Neural progenitor cell (in vitro differentiated cells): ENCODE data around the gene AK4. TPM values are rescaled to one million over a fixed set of nuclear protein-coding genes. Genes with fewer than 3 reads are reported as not detected.
A peak's percentile ranks its signal among the peaks of the same experiment; 100 is the strongest.

Experiments
- DNase-seq: peaks from one replicate; pipeline ENCODE4 v3.0.0-alpha.2; 2016; ENCODE audit warnings: low spot score
- H2AFZ ChIP-seq: fragments of 200-600 bp; sonication (generic); replicated peaks from 2 replicates; pipeline ENCODE4 v1.6.1; 2016; ENCODE audit warnings: antibody characterized with exemption
- H3F3A ChIP-seq: fragments of 200-600 bp; sonication (generic); 2 replicates; pipeline ENCODE4 v1.6.1; 2016; ENCODE audit warnings: antibody characterized with exemption, low read depth
- H3K27ac ChIP-seq: fragments of 200-600 bp; sonication (generic); 2 replicates; pipeline ENCODE4 v1.5.1; 2016; ENCODE audit warnings: mild to moderate bottlenecking
- H3K27me3 ChIP-seq: fragments of 200-600 bp; sonication (generic); 2 replicates; pipeline ENCODE4 v1.6.1; 2016; ENCODE audit warnings: mild to moderate bottlenecking, moderate library complexity
- H3K36me3 ChIP-seq: fragments of 200-600 bp; sonication (generic); 2 replicates; pipeline ENCODE4 v1.5.1; 2016
- H3K4me1 ChIP-seq: fragments of 200-600 bp; sonication (generic); 2 replicates; pipeline ENCODE4 v1.6.1; 2016; ENCODE audit warnings: mixed run types
- H3K4me2 ChIP-seq: fragments of 200-600 bp; sonication (generic); 2 replicates; pipeline ENCODE4 v1.6.1; 2016
- H3K4me3 ChIP-seq: fragments of 200-600 bp; sonication (generic); 2 replicates; pipeline ENCODE4 v1.5.1; 2016
- H3K79me2 ChIP-seq: fragments of 200-600 bp; sonication (generic); 2 replicates; pipeline ENCODE4 v1.6.1; 2016; ENCODE audit warnings: low read depth
- H3K9ac ChIP-seq: fragments of 200-600 bp; sonication (generic); 2 replicates; pipeline ENCODE4 v1.6.1; 2016
- H3K9me3 ChIP-seq: fragments of 200-600 bp; sonication (generic); 2 replicates; pipeline ENCODE4 v1.5.1; 2016; ENCODE audit warnings: low read depth
- H4K20me1 ChIP-seq: fragments of 200-600 bp; sonication (generic); 2 replicates; pipeline ENCODE4 v1.6.1; 2016; ENCODE audit warnings: low read depth
- H3K27ac Mint-ChIP-seq: 3 replicates; pipeline ENCODE4 v1.8.0; 2021; ENCODE audit warnings: mixed read lengths
- H3K27me3 Mint-ChIP-seq: 2 replicates; pipeline ENCODE4 v1.8.0; 2022; ENCODE audit warnings: low read depth, mild to moderate bottlenecking, inconsistent platforms, moderate library complexity, mixed read lengths; ENCODE audit not compliant: insufficient read depth
- H3K36me3 Mint-ChIP-seq: 3 replicates; pipeline ENCODE4 v1.8.0; 2021; ENCODE audit warnings: mixed read lengths
- H3K4me1 Mint-ChIP-seq: 3 replicates; pipeline ENCODE4 v1.8.0; 2021; ENCODE audit warnings: mixed read lengths
- H3K4me3 Mint-ChIP-seq: 3 replicates; pipeline ENCODE4 v1.8.0; 2021; ENCODE audit warnings: mild to moderate bottlenecking, moderate library complexity, mixed read lengths
- H3K9me3 Mint-ChIP-seq: 3 replicates; pipeline ENCODE4 v1.8.0; 2020; ENCODE audit warnings: mixed read lengths
- EZH2 ChIP-seq: fragments of 200-600 bp; sonication (generic); IDR thresholded peaks from 2 replicates; pipeline ENCODE4 v1.6.1; 2017; ENCODE audit warnings: antibody characterized with exemption, mild to moderate bottlenecking, moderate library complexity
- EZH2phosphoT487 ChIP-seq: fragments of 200-600 bp; sonication (generic); IDR thresholded peaks from 2 replicates; pipeline ENCODE4 v1.6.1; 2017; ENCODE audit warnings: antibody characterized with exemption
- total RNA-seq: library from RNA; depleted of rRNA; stranded (reverse); fragments of >200 nt; gene quantifications from 2 replicates; pipeline ENCODE4 v1.2.3, GENCODE V29; 2015; ENCODE audit warnings: low replicate concordance
- TF ChIP-seq, protein P1 (sequence below): fragments of 200-600 bp; sonication (generic); IDR thresholded peaks from 2 replicates; pipeline ENCODE4 v1.5.1; 2017; ENCODE audit warnings: antibody characterized with exemption, mild to moderate bottlenecking

AK4 gene
- total RNA-seq, 1 donor from 2014 or later = 31.5 TPM

DNA sequence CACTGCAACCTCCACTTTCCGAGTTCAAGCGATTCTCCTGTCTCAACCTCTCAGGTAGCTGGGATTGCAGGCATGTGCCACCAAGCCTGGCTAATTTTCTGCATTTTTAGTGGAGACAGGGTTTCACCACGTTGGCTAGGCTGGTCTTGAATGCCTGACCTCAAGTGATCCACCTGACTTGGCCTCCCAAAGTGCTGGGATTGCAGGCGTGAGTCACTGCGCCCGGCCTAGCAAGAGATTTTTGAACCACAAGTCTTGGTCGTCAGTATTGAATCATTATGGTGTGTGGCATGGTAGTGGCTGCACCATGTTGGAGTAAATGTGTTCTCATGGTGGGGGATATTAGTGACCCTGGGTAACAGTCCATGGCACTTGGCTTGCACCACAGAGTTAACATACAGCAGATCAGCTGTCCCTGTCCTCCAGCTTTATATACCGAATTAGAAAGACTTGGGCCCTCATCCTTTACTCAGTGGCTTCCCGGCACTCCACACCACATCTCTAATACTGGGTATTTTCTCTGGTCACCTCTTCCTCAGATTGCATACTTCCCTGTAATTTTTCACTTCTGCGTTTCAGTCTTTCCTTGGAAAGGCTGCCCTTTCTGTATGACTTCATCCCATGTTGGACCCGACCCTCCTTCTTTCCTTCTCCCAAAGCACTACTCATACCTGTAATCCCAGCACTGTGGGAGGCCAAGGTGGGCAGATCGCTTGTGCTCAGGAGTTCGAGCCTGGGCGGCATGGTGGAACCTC lies 25.1 kb downstream of the AK4 start:
- TF ChIP-seq EZH2phosphoT487 = no peak
- TF ChIP-seq, protein P1, sequence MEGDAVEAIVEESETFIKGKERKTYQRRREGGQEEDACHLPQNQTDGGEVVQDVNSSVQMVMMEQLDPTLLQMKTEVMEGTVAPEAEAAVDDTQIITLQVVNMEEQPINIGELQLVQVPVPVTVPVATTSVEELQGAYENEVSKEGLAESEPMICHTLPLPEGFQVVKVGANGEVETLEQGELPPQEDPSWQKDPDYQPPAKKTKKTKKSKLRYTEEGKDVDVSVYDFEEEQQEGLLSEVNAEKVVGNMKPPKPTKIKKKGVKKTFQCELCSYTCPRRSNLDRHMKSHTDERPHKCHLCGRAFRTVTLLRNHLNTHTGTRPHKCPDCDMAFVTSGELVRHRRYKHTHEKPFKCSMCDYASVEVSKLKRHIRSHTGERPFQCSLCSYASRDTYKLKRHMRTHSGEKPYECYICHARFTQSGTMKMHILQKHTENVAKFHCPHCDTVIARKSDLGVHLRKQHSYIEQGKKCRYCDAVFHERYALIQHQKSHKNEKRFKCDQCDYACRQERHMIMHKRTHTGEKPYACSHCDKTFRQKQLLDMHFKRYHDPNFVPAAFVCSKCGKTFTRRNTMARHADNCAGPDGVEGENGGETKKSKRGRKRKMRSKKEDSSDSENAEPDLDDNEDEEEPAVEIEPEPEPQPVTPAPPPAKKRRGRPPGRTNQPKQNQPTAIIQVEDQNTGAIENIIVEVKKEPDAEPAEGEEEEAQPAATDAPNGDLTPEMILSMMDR = no peak
- no peak for TF ChIP-seq EZH2
- Mint-ChIP-seq H3K4me3 (no peak overlapping the region), H3K9me3 (peaks cover 2% of the 10 kb centered on the region), H3K4me1 (peaks cover 31% of the 10 kb centered on the region), H3K27me3 (peaks cover 6% of the 10 kb centered on the region), H3K36me3 (peaks cover 6% of the 10 kb centered on the region), H3K27ac (no peak overlapping the region)
- Histone ChIP-seq H3K79me2 (no peaks in the 10 kb centered on the region), H3K9me3 (no peaks in the 10 kb centered on the region), H3K27ac (no peak overlapping the region), H3K4me2 (no peak overlapping the region), H3K27me3 (no peaks in the 10 kb centered on the region), H3K36me3 (no peaks in the 10 kb centered on the region), H3F3A (no peaks in the 10 kb centered on the region), H2AFZ (no peak overlapping the region), H3K9ac (no peak overlapping the region), H4K20me1 (no peaks in the 10 kb centered on the region), H3K4me3 (no peak overlapping the region), H3K4me1 (peaks cover 14% of the 10 kb centered on the region)
- no peak for DNase-seq

DNA sequence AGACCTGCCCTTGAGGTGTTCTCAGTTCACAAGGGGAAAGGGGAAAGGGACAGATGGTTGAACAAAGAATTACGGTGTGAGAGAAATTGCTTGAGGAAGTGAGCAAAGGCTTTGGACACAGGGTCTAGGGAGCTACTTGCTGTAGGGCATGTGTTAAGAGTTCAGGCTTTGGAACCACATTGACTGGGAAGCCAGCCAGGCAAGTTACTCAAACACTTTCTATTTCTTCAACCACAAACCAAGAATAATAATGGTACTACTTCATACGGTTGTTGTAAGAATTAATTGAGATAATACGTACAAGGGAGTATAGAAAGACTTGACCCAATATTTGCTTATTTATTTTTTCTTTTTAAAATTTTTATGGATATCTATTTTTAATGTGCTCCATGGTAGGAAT lies 26.6 kb downstream of the AK4 start:
- no peak overlapping the region for H3K4me3 Mint-ChIP-seq
- peaks cover 6% of the 10 kb centered on the region for H3K36me3 Mint-ChIP-seq
- DNase-seq = no peak
- H4K20me1 ChIP-seq = no peaks in the 10 kb centered on the region
- no peak for TF ChIP-seq EZH2phosphoT487
- H2AFZ ChIP-seq = no peak overlapping the region
- H3K27me3 ChIP-seq = no peaks in the 10 kb centered on the region
- peaks cover 29% of the 10 kb centered on the region for H3K4me1 Mint-ChIP-seq
- H3K4me1 ChIP-seq = peaks cover 14% of the 10 kb centered on the region
- peak overlapping the region; percentile 46 for H3K27ac Mint-ChIP-seq
- no peak overlapping the region for H3K4me3 ChIP-seq
- peak overlapping the region; percentile 21 for H3K4me2 ChIP-seq
- H3K9me3 Mint-ChIP-seq = peaks cover 2% of the 10 kb centered on the region
- no peaks in the 10 kb centered on the region for H3K36me3 ChIP-seq
- H3K9ac ChIP-seq = no peak overlapping the region
- H3K27ac ChIP-seq = no peak overlapping the region
- no peaks in the 10 kb centered on the region for H3K9me3 ChIP-seq
- peaks cover 9% of the 10 kb centered on the region for H3K27me3 Mint-ChIP-seq
- H3F3A ChIP-seq = no peaks in the 10 kb centered on the region
- H3K79me2 ChIP-seq = no peaks in the 10 kb centered on the region

DNA sequence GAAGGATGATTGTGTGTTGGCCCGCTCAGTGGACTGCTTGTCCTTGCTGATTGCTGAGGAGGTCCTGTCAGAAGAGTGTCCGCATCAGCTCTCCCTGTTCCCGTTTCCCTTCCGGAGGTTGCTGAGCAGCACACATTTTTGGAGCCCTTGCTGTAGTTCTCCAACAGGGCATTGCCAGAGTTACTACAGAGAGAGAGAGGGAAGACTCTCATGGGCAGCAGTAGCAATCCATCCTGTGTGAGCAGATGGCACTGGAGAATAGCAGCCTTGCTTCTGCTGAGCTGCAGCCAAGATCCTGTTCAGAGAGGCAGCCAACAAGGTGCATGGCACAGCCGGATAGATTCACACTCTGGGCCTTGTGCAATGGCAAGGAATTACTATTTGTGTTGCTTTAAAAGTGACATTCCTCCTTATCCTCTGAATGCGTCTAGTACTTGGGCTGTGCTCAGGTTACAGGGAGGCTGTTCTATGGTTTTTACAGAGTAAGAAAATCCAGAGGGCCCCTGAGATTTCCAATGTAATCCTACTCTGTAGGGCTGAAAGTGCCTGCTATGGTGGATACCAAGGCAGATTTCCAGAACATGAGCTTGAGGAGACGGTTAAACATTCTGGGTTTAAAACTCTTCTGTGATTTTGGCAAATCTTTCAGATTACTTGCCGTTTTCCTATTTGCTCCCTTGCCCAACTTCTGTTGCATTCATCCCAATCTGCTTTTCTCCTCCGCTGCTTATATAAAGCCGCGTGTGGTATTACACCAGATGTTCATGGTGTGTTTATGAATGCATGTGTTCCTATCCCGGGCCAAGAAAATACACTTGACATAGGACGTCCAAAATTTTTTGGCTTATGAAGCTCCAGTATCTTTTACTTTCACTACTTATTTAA lies 27.4 kb downstream of the AK4 start:
- TF ChIP-seq, protein P1 = no peak
- no peak for TF ChIP-seq EZH2
- TF ChIP-seq EZH2phosphoT487 = no peak
- Histone ChIP-seq H3K9me3 (no peaks in the 10 kb centered on the region), H3K27ac (no peak overlapping the region), H3K79me2 (no peaks in the 10 kb centered on the region), H3K4me1 (peaks cover 14% of the 10 kb centered on the region), H2AFZ (no peak overlapping the region), H3K27me3 (no peaks in the 10 kb centered on the region), H3F3A (no peaks in the 10 kb centered on the region), H3K9ac (no peak overlapping the region), H3K4me3 (no peak overlapping the region), H3K4me2 (no peak overlapping the region), H4K20me1 (no peaks in the 10 kb centered on the region), H3K36me3 (no peaks in the 10 kb centered on the region)
- peak overlapping the region; percentile 7 for H3K27ac Mint-ChIP-seq
- peaks cover 27% of the 10 kb centered on the region for H3K4me1 Mint-ChIP-seq
- DNase-seq = no peak
- H3K36me3 Mint-ChIP-seq = peaks cover 4% of the 10 kb centered on the region
- H3K4me3 Mint-ChIP-seq = no peak overlapping the region
- H3K27me3 Mint-ChIP-seq = peaks cover 7% of the 10 kb centered on the region
- peaks cover 2% of the 10 kb centered on the region for H3K9me3 Mint-ChIP-seq
